ENCODE data around the gene SERTM1.

SERTM1 gene

GRCh38 chr13:36746051-36746450, 72.2 kb downstream of the SERTM1 start:
- Histone ChIP-seq H3K4me3 (ENCODE audit: low read depth in 1 of 2, low read length in 2 of 2) (no peak overlapping the region), H3K27ac (ENCODE audit: low read length) (no peak overlapping the region), H3K4me1 (ENCODE audit: control insufficient read depth in 1 of 2, insufficient read depth in 2 of 2, low read length in 2 of 2) (no peaks in the 10 kb centered on the region), H3K36me3 (ENCODE audit: control insufficient read depth in 1 of 2, insufficient read depth in 2 of 2, low read length in 2 of 2) (no peaks in the 10 kb centered on the region), H3K9me3 (ENCODE audit: control insufficient read depth in 1 of 2, low read length in 2 of 2) (no peaks in the 10 kb centered on the region), H3K27me3 (ENCODE audit: low read depth, low read length) (no peaks in the 10 kb centered on the region)

Measured in muscle layer of duodenum (tissue), 2 donors.